HG02571 (cell line): ENCODE data around the gene MPIG6B.
"Not testable (repeated sequence)": the region's sequence is repeated elsewhere in the genome, so short reads cannot be mapped to it uniquely, and the experiment has no call there.

ENCODE experiments used
- ATAC-seq: cut with Tn5 transposase; IDR thresholded peaks from one replicate; pipeline ENCODE4 v1.9.1; 2021; ENCODE audit warnings: mild to moderate bottlenecking, moderate library complexity; ENCODE audit not compliant: unreplicated experiment

MPIG6B gene

DNA sequence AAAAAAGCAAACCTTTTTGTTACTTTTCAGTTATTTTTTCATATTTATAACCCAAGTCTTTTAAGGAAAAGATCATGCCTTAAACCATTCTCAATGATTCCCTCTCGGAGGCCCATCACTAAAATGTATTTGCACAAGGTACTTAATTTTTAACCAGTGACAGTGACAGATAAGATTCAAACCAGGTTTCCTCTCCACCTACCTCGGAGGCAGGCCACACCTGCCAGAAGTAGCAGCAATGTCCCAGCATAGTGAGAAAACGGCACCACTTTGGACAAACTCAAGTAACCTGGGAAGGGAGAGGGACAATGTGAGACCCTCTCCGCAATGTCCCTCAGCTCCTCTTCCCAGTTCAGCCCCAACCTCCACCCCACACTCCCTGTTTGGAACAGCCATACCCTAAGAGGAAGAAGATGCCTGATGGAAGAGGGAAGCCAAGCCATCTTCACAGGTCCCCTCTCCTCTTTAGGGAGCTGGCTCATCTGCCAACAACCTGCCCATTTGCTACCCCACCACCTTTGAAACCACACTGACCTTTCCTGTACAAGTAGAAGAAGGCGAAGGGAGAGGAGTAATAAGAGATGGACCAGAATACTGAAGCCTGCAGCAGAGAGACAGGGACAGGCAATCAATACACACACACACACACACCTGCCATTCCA lies 22.3 kb upstream of the MPIG6B start:
- no peak for ATAC-seq

- no peak for ATAC-seq
These were observed 21.3 kb upstream of the MPIG6B start for GRCh38 chr6:31701666-31702404.

DNA sequence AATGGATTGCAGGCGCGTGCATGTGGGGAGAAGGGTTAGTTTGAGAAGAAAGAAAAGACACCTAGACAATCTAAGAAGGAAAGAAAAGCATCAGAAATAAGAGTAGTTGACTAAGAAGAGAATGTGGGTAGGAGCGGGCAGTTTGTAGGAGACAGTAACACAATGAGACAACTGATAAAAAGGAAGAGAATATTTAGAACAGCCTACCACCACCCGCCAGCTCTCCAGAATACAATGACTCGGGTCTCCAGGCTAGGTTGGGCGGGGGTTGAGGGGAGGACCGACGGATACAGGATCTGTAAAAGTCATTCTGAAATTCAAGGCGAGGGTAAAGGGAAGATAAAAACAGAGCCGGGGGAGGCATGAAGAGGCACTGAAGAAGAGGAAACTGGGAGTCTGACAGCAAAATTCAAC lies 20.8 kb upstream of the MPIG6B start:
- ATAC-seq = no peak

DNA sequence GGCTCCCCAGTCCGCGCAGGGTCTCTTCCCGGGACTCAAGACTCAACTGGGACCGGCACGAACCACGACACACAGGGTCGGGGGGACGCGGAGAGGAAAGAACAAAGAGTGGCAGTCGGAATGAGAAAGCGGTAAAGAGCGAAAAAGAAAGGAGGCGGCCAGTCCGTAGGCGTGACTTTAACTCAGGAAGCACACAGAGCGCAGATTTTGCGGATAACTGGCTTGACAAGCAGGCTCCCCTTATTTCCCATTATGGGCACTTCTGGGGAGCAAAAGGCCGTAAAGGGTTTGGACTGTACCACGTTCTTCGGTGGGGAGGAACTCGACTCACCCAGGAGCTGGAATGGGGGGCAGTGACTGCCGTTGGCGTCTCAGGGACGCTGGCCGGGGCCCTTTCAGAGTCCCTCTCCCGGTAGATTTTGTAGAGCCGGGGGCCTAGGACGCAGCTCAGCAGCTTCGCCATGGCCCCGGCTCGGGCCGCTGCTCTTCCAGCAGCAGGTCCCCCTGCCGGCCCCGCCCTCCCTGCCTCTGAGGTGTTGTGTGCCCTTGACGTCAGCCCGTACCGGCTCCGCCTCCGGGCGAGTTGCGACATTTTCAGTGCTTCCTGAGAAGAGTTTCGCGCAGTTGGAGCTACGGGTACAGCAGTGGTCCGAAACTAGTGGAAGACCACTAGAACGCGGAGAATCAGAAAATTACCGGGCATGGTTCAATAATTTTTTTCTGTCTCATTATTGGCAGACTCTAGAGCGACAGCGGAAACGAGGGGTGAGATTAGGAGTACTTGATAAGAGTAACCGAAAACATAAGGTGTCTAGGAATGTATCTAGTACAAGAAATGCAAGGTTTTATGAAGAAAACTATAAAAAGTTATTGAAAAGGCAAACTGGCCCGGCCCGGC lies 20.1 kb upstream of the MPIG6B start, which contains the start of gene ABHD16A:
Gene ABHD16A, minus strand, starts transcription at position 506 of the 898 bp plus-strand sequence. Its CDS starts 43 bp downstream, at position 463.
- peak; percentile 77 for ATAC-seq

DNA sequence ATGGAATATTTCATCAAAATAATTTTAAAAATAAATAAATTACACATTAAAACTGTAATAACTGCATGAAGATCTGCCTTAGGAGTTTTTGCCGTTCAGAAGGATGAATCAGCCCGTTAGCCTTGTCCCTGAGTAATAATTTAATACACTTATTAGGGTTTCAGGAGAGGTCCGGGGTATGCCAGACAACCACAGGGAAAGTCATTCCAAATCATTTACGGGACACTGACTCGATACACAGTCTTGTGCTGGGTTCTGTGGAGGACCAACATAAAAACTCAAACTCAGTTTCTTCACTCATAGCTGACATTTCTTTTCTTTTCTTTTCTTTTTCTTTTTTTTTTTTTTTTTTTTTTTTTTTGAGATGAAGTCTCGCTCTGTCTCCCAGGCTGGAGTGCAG lies 17.2 kb upstream of the MPIG6B start:
- no peak for ATAC-seq

DNA sequence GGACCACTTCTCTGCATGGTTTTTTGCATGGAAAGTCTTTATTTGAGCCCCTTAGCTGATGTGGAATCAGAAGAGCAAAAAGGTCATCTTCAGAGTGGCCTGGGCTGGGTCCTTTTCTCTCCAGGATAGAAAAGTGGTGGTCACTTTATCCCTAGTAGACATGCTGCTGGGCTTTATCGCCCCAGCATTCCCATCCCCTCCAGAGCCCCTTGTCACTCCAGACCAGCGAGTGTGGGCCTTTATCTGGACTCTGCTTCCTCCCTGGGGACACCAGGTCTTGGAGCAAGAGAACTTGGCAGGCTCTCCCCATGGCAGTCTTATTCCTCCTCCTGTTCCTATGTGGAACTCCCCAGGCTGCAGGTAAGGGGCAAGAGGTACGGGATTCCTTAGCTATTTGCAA lies 16.6 kb upstream of the MPIG6B start, which contains the start of gene LY6G6F:
Gene LY6G6F, plus strand, starts transcription at position 268 of the 400 bp plus-strand sequence. Its CDS starts 41 bp downstream, at position 309.
- no peak for ATAC-seq

GRCh38 chr6:31707701-31708100 lies 15.5 kb upstream of the MPIG6B start:
- no peak for ATAC-seq

DNA sequence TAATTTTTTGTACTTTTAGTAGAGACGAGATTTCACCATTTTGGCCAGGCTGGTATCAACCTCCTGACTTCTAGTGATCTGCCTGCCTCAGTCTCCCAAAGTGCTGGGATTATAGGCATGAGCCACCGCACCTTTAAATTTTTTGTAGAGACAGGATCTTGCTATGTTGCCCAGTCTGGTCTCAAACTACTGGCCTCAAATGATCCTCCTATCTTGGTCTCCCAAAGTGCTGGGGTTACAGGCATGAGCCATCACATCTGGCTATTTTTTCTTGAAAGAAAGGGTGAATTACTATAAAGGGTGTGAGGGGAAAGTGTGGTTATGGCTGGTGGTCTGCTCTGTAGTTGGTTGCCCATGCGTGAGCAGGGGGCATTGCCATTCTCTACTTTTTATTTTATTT lies 14.9 kb upstream of the MPIG6B start:
- ATAC-seq = no peak

- not testable (repeated sequence) for ATAC-seq
These were observed 14.0 kb upstream of the MPIG6B start for GRCh38 chr6:31709157-31709556.

DNA sequence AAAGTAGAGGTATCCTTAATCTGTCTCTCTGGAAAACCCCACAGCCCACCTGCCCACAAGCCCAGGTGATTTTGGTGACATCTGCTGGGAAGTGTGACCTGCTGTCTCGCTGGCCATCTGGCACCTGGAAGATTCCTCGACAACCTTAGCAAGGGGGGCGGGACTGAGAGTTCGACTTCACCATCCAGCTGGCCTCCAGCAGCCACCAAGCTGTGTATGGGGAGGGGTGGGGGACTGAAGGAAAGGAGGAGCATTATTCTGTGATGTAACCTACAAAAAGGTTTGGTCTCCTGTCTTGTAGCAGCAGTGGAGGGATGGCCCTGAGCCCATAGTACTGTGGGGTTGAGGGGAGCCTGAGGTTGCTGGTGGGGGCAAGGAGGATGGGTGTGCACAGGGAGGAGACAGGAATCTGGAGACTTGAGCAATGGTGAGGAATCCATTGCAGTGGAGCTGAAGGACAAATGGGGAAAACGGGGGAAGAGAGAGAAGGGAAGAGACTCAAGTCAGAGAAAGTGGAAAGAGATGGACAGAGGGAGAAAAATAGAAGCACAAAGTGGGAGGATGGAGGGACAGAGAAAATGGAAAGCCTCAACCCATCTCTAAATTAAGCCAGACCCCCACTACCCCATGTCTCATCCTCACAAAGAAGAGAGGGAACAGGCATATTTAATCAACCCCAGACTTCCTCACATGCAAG lies 12.5 kb upstream of the MPIG6B start:
- no peak for ATAC-seq

GRCh38 chr6:31711233-31711632 lies 11.9 kb upstream of the MPIG6B start:
- ATAC-seq = no peak

DNA sequence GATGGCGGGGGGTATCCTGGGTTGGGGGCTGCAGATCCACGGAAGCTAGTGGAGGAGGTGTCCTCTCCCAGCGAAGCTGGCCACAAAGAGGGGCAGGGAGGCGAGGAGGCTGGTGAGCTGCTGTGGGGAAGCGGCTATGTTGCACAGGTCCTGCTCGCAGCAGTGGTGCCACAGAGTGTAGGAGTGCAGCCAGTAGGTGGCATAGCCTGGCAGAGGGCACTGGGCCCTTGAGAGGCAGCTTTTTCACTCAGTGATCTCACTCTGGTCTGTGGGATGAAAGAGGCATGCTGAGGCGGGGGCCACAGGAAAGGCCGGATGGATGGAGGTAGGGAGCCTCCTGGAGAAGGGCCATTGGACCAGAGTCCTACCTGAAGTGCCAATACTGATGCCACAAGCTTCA lies 10.9 kb upstream of the MPIG6B start:
- ATAC-seq = no peak

DNA sequence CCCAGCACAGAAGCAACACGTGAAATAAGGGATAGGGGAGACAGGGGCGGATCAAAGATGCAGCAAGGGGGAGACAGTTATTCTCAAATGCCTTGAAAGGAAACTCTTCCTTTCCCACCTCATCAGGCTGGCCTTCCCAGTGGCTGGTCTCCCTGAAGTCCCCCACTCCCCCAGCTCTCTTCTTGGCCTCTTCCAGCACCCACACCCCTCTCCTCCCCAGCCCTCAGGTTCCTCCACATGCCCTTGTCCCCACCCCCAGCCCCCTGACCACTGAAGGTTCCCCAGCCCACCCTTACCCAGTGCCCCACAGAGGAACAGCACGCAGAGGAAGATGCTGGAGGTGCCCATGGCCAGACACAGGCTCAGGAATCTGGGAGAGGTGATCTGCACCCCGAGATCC lies 9.7 kb upstream of the MPIG6B start:
- no peak for ATAC-seq

DNA sequence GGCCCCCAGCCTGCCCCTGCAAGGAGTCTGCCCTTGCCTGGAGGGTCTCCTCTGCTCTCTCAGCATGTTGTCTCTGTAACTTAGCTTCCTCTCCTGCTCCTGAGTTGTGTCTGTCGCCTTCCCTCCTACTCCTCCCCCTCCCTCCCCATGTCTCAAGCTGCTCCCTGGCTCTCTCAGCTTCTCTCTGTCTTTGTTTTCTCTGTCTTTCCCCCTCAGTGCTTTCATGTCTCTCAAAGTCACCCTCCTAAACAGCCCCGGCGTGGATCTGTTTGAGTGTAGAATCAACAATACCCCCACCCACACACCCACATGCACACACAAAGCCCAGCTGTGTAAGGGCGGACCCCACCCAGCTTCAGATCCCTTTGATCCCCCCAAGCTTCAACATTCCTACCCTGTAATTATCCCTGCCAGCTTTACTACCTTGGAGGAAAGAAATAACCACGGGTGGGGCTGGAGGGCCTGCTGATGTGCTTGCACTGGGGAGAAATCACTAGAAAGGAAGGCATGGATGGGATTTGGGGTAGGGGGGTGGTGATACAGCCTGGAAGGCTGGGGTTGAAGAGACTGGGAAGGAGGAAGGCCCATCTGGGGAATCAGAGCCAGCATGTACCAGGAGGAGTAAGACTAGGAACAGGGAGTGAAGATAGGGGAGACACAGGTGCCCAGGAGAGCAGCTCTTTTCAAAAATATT lies 9.0 kb upstream of the MPIG6B start:
- no peak for ATAC-seq

GRCh38 chr6:31715022-31715958 lies 7.9 kb upstream of the MPIG6B start, which contains the start of gene LY6G6D:
Gene LY6G6D (plus strand): TSS chr6:31715348. CDS start chr6:31715356, 8 bp downstream.
- no peak for ATAC-seq

GRCh38 chr6:31717499-31718222 lies 5.5 kb upstream of the MPIG6B start:
- ATAC-seq = no peak

DNA sequence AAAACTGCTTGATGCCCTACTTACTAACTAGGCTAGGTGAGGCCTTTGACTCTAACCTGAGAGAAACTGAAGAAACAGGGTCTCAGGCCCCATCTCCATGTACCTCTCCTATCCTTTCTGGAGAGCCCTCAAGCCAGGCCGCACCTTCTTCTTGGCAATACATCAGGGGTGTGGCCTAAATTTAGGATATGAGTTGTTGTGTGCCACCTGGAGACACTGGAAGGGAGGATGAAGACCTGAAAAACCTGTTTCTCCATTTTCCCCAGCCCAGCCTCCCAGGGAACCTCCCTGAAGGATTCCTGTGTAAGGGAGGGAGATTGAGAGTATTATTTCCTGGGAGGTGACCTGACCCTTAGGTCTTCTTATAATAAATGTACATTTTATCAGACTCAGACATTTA lies 4.9 kb upstream of the MPIG6B start:
- ATAC-seq = no peak

GRCh38 chr6:31719001-31719400 lies 4.2 kb upstream of the MPIG6B start:
- ATAC-seq = no peak
